AG04450 (cell line): ENCODE measurements around the gene COPA. TPM values are rescaled to one million over a fixed set of nuclear protein-coding genes. Genes with fewer than 3 reads are reported as not detected.

Experiments
- CTCF ChIA-PET: fragments of 300-600, 350-600 bp; formaldehyde crosslinking; extraction: SDS; loops from one replicate; lab custom pipeline; 2022; ENCODE audit warnings: antibody characterized with exemption, inconsistent platforms; lab: Charles Lee
- POLR2A ChIA-PET: fragments of 350-600 bp; formaldehyde crosslinking; extraction: SDS; loops from one replicate; lab custom pipeline; 2021; ENCODE audit warnings: antibody characterized with exemption, inconsistent platforms; lab: Yijun Ruan, JAX
- DNase-seq: peaks from one replicate; pipeline ENCODE4 v3.0.0-alpha.2; 2011; ENCODE audit warnings: low read depth, low spot score
- H3K27ac ChIP-seq: one replicate; pipeline ENCODE4 v1.5.1; 2012; ENCODE audit warnings: low read depth, low read length, control low read depth
- H3K27me3 ChIP-seq: one replicate; pipeline ENCODE4 v1.6.0; 2012; ENCODE audit warnings: low read length; ENCODE audit not compliant: control insufficient read depth, insufficient read depth
- H3K4me3 ChIP-seq: 2 replicates; pipeline ENCODE4 v1.5.1; 2011; ENCODE audit warnings: mild to moderate bottlenecking, low read depth, low read length, control low read depth
- H3K9me3 ChIP-seq: 2 replicates; pipeline ENCODE4 v1.5.1; 2012; ENCODE audit warnings: low read length; ENCODE audit not compliant: control insufficient read depth, insufficient read depth
- polyA plus RNA-seq: library from polyadenylated mRNA; depleted of rRNA; stranded (reverse); fragments of >200 nt; gene quantifications from 2 replicates; pipeline ENCODE4 v1.2.3, GENCODE V29; 2011
- TF ChIP-seq, protein P1 (sequence below): IDR thresholded peaks from 2 replicates; pipeline ENCODE4 v1.5.1; 2011; ENCODE audit warnings: low read depth, low read length, control low read depth, inconsistent platforms

Gene COPA
- polyA plus RNA-seq, 1 experiment = 384 TPM

DNA sequence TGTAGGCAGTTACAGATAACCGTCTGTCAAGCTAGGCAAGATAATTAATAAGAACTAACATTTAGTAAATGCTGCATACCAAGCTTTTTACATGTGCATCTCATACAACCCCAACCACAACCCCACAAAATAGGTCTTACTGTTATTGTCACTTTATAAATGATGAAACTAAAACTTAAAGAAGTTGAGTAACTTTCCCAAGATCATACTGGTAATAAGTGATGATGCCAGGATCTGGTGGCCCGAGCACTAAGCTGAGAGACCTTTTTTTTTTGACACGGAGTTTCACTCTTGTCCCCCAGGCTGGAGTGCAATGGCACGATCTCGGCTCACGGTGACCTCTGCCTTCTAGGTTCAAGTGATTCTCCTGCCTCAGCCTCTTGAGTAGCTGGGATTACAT lies 1.9 kb upstream of the COPA start:
- Histone ChIP-seq H3K4me3 (no peak overlapping the region), H3K9me3 (no peaks in the 10 kb centered on the region), H3K27ac (no peak overlapping the region), H3K27me3 (no peaks in the 10 kb centered on the region)
- CTCF ChIA-PET = interaction anchor here (0.5 to 4.0 kb wide), 2 partner anchors 9 to 27 kb away, joined by 5 to 23 read pairs; no protein-coding TSS in a partner anchor
- no peak for DNase-seq
- TF ChIP-seq, protein P1, sequence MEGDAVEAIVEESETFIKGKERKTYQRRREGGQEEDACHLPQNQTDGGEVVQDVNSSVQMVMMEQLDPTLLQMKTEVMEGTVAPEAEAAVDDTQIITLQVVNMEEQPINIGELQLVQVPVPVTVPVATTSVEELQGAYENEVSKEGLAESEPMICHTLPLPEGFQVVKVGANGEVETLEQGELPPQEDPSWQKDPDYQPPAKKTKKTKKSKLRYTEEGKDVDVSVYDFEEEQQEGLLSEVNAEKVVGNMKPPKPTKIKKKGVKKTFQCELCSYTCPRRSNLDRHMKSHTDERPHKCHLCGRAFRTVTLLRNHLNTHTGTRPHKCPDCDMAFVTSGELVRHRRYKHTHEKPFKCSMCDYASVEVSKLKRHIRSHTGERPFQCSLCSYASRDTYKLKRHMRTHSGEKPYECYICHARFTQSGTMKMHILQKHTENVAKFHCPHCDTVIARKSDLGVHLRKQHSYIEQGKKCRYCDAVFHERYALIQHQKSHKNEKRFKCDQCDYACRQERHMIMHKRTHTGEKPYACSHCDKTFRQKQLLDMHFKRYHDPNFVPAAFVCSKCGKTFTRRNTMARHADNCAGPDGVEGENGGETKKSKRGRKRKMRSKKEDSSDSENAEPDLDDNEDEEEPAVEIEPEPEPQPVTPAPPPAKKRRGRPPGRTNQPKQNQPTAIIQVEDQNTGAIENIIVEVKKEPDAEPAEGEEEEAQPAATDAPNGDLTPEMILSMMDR = no peak
- POLR2A ChIA-PET = no interaction called here

DNA sequence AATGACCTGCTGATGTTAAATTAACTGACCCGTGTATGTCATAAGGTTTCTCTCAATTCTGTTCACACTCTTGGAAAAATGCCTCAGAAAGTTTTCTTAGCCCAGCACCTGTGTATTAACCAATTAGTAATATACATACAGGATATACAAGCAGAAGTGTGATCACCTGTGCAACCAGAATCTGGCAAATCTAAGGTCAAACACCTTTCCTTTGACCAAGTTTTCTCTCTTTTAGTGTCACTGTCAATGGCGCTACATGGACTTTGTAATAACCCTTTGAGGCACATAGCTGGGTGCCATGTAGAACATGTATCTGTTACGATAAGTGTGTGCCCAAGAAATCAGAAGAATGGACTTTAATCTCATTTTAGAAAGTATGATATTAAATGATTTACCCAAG lies 1.2 kb upstream of the COPA start:
- ChIA-PET POLR2A (no interaction called here), CTCF (interaction anchor here (0.5 to 4.0 kb wide), 2 partner anchors 10 to 26 kb away, joined by 5 to 23 read pairs; no protein-coding TSS in a partner anchor)
- H3K9me3 ChIP-seq = no peaks in the 10 kb centered on the region
- peak overlapping the region; percentile 77 for H3K4me3 ChIP-seq
- no peak for DNase-seq
- no peak overlapping the region for H3K27ac ChIP-seq
- TF ChIP-seq, protein P1 = no peak
- no peaks in the 10 kb centered on the region for H3K27me3 ChIP-seq

DNA sequence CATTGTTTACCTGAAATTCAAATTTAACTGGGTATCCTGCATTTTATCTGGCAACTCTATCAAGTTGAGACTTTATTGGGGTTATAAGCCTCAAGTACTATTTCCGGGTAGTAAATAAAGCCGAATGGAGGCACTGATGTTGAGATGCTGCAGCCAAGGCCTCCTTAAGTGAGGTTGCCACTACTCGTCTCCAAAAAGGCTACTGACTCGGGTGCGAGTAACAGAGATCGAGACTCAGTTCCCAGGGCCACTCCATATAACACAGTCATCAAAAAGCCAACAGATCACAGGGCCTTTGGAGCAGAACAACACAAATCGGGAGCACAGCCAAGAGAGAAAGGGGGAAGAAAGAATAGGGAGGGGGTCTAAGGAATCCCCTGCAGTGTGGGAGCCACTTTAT lies 524 bp downstream of the COPA start:
- Histone ChIP-seq H3K27ac (peak overlapping the region; percentile 92), H3K27me3 (no peaks in the 10 kb centered on the region), H3K9me3 (no peaks in the 10 kb centered on the region), H3K4me3 (peak overlapping the region; percentile 77)
- TF ChIP-seq, protein P1 = no peak
- ChIA-PET CTCF (no interaction called here), POLR2A (interaction anchor here (0.6 kb wide), 1 partner anchor 34 kb away, joined by 3 read pairs; no protein-coding TSS in a partner anchor)
- no peak for DNase-seq

DNA sequence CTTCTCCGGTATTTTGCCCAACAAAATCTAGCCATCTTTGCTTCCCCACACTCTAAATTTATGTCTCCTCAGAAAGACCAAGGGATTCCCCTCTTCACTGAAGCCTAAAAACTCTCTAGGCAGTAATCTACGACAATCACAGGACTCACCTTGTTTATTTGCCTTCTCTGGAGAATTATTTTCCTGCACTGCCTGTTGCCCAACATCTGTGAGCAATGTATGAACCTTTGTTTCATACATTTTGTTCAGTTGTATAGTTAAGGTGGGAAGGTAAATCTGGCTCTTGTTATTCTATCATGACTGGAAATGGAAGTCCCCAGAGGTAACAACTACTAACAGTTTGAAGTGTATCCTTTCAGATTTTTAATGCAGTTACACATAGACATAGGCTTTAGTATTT lies 2.2 kb downstream of the COPA start:
- no peaks in the 10 kb centered on the region for H3K9me3 ChIP-seq
- no peaks in the 10 kb centered on the region for H3K27me3 ChIP-seq
- TF ChIP-seq, protein P1 = no peak
- POLR2A ChIA-PET = no interaction called here
- no peak overlapping the region for H3K27ac ChIP-seq
- DNase-seq = no peak
- peak overlapping the region; percentile 77 for H3K4me3 ChIP-seq
- CTCF ChIA-PET = interaction anchor here (1.0 kb wide), 1 partner anchor 148 kb away, joined by 3 read pairs; no protein-coding TSS in a partner anchor

DNA sequence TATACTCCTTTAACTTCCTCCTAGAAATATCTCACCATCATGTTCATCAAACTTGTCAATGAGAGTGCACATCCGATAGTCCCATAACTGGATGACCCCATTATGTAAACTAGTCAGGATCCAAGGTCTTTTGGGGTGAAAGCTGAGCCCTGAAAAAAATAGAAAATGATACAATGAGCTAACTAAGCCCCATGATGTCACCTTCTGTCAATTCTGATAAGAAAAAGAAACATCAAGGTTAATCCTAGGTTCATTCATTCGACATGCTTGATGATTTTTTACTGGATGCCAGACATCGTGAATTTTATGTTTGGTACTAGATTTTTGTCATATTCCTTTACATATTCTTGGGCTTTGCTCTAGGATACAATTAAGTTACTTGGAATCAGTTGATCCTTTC lies 2.9 kb downstream of the COPA start:
- POLR2A ChIA-PET = no interaction called here
- CTCF ChIA-PET = interaction anchor here (1.0 to 2.2 kb wide), 5 partner anchors 12 to 147 kb away, joined by 3 to 9 read pairs (median 3); no protein-coding TSS in a partner anchor
- TF ChIP-seq, protein P1 = no peak
- no peaks in the 10 kb centered on the region for H3K9me3 ChIP-seq
- H3K4me3 ChIP-seq = no peak overlapping the region; the same call in 1 of the 2 replicates
- H3K27me3 ChIP-seq = no peaks in the 10 kb centered on the region
- DNase-seq = no peak
- H3K27ac ChIP-seq = no peak overlapping the region
